Stimulated activated CD8-positive, alpha-beta memory T cell treated with anti-CD3 and anti-CD28 coated beads, Interleukin-15, amount 100 ng/mL, for 48 hours (primary cell): ENCODE measurements around the gene JUN.

Source experiments
- DNase-seq, 2 donors: peaks; one replicate each; pipeline ENCODE4 v3.0.0-alpha.2; 2020; ENCODE audit warnings: low read depth in 2 of 2

Gene JUN

GRCh38 chr1:58783090-58783992 lies 506 bp downstream of the JUN start:
- peak; percentile 3 to 12 for DNase-seq

GRCh38 chr1:58782178-58783089 lies 1.4 kb downstream of the JUN start:
- DNase-seq: peak; percentile 50 to 54

DNA sequence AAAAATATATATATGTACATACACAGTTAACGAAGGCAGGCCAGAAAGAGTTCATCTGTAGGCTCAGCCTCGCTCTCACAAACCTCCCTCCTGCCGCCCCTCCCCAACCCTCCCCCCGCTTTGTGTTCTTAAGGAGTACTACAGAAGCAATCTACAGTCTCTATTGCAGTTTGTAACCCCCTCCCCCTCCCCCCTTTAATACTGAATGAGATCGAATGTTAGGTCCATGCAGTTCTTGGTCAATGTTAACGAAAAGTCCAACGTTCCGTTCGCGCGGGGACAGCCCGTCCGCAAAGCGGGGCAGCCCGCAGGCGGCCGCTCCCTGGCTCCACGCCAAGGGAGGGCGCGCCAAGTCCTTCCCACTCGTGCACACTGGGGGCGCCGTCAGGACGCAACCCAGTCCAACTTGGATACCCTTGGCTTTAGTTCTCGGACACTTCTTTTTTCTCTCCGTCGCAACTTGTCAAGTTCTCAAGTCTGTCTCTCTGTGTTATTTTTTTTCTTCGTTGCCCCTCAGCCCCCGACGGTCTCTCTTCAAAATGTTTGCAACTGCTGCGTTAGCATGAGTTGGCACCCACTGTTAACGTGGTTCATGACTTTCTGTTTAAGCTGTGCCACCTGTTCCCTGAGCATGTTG lies 2.2 kb downstream of the JUN start:
- peak; percentile 14 to 32 for DNase-seq

DNA sequence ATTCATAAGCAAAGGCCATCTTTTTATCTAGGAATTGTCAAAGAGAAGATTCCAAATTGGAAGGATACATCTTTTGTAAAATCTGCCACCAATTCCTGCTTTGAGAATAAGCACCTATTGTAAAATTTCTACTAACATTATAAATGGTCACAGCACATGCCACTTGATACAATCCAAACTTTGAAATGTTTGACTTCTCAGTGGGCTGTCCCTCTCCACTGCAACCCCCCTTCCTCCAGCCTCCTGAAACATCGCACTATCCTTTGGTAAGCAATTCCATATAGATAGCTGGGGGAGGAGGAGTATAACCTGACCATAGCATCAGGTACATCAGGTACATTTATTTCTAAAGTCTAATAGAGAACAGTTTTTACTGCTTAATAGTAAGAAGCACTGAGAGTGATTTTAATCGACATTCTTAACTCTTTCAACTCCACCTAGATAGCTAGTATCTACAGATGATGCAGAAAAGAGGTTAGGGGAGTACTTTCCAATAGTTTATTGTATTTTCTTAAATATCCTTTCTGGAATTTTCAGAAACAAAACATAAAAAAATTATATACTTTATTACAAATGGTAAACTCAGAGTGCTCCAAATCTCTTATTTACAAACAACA lies 2.9 kb downstream of the JUN start:
- no peak for DNase-seq

- no peak for DNase-seq
Observed at GRCh38 chr1:58780411-58780810, 3.4 kb downstream of the JUN start.

GRCh38 chr1:58779801-58780382 lies 4.0 kb downstream of the JUN start:
- DNase-seq: no peak

DNA sequence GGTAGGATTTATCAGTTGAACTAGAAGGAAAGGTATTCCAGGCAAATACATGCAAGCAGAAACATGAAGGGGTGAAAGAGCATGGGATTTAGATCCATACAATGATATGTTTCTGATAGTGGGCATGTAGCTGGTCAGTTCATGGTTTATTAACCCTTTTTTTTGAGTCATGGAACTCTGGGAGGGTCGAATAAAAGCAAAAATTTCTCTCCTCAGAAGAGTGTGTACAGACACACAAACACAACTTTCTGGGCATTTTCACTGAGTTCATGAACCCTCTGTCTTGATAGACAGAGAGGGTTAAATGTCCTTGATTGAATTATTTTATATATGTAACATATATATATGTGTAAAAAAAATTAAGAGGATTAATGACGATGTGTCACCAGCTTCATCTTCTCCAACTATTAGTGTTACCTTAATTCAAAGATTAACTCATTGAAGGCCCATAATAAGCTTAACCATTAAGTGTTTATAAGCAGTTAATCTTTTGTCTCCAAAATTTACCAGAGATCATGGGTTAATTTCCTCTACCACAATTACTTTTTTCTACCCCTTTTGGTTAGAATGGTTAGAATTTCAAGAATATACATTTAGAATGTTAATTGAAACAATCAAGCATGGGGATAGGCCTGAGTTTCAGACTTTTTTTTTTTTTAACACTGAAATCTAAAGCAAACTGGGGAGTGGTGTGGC lies 4.6 kb downstream of the JUN start:
- no peak for DNase-seq

GRCh38 chr1:58778385-58779000 lies 5.4 kb downstream of the JUN start:
- DNase-seq: no peak

DNA sequence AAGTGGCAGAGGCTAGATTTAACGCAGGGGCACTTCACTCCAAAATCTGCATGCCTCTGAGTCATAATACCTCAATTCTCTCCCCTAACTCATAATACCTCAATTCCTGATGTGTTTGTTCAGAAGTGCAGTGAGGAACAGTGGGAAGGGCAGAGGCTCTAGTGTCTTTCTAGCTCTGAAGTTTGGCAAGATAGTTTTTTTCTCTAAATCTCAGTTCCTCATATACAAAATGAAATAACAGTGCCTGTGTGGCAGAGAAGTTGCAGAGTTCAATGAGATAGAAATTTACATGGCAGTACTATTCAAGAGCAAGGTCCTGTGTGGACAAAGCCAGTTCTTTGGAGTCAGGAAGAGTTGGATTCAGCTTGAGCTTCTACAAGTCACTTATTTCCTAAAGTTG lies 9.8 kb downstream of the JUN start:
- no peak for DNase-seq

DNA sequence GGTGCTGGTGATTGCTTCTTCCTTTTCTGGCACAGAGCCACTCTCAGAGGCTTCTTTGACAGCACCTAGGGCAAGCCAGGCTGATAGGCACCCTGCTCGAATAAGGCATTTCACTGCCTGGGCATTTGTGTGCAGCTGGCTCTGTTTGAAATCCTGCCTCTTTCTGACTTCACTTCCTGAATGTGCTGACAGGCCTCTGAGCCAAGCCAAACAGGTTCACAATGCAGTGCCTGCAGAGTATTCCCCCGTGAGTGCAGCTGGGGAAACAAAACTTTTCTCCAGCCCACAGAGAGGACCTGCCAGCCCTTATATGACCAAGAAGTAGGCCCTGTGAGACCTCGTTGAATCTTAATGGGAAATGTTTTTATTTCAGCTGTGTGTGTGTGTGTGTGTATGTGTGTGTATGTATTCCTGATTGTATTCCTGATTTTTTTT lies 10.4 kb downstream of the JUN start:
- no peak for DNase-seq

DNA sequence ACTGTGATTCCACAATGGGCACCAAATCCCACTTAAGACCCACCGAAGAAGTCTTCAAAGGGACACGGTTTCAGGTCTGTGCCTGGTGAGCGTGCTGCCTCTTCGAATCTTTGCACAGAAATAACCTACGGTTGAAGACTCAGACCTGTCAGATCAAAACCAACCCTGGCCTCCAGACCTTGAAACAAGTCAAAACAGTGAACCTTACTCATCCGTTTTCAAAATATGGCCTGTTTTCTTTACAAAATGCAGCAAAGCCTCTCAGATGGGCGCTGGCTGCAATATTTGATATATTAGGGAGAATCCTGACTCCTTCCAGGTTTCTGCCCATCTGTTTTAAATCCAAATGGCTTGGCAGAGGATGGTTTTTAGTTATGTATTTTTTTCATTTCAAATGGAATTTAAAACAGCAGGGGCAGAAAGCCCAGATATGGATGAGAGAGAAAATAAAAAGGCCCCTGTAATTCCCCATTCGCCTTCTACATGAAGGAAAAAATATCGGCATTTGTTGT lies 14.0 kb downstream of the JUN start:
- no peak for DNase-seq

DNA sequence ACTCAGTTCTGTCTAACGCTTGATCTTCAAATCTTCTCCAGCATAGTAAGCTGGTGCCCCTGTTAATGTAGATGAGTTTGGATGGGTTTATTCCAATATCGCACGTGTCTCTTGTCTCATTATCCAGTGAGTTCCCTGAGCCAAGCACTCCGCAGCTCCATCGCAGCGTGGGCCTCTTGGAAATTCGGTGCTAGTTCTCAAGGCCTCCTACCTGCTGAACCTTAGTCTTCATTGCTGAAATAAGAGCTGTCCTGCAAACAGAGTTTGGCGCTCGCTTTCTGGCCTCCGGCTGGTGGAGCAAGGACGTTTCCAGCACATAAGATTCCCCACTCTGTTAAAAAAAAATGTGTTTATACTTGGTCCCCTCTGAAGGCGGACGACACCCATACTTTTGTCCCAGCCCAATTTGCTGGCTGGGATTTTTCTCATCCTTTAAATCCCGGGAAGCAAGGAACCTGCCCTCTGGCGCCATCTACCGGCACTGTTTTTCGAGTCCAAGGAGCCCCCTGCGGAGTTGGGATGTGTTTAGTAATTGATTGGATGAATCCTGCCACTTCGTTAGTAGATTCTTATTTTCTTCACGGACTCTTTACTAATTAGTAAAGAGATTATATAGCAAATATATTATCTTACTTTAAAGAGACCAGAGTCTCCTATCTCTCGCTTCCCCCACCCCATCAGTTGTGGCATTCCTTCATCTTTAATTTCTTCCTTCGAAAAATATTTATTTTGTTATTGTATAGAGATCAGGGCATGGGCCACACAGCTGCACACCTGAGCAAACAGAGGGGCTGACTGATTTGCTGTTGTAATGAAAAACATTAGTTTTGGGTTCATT lies 14.7 kb downstream of the JUN start:
- DNase-seq: no peak

- DNase-seq: no peak
Observed at GRCh38 chr1:58768191-58768731, 15.6 kb downstream of the JUN start.

- DNase-seq: no peak
Observed at GRCh38 chr1:58767143-58767542, 16.7 kb downstream of the JUN start.

DNA sequence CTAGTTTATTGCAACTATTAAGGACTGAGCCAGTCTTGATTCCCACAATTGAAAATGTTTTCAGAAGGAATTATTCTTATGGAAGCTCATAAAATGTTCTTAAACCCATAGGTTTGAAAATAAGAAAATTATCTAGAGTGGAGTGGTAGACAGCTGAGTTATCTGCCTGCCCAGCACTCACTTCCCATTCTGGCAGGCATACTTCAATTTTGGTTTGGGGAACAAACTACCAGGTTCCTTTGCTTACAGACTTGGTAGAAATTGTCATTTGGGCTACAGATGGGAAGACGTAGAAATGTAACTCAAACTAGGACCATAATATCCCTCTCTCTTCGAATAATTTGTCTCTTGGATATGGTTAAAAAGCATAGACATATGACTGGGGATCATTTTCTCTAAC lies 18.4 kb downstream of the JUN start:
- no peak for DNase-seq

- no peak for DNase-seq
Observed at GRCh38 chr1:58765006-58765405, 18.8 kb downstream of the JUN start.

DNA sequence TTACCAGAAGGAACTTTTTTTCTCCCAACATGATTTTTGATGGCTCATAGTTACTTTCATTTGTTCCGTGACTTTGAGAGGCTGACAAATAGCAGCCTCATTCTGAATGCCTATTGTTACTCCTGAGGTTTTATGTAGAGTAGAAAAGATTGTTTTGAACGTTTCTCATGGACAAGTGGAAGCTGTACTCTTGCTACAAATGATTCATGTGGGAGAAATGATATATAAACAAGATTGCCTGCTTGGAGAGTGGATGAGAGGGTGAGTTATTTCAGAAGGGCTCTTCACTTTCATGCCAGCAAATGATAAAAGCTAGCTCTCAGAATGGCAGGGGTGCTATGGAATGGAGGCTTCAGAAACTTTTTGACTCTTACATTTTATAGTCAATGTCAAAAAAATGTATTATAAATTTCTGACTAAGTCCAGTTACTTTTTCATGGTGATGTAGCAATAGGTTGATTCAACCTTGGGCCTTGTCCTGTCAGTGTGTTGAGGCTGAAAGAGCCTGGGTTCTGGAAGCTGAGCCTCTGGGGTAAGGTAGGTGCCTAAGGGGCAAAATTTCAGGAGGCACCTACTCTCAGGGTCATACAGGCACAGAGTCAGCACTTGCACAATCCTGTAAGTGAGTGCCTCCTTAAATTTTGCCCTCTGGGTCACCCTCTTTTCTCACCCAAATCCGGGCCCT lies 19.4 kb downstream of the JUN start:
- DNase-seq: no peak

DNA sequence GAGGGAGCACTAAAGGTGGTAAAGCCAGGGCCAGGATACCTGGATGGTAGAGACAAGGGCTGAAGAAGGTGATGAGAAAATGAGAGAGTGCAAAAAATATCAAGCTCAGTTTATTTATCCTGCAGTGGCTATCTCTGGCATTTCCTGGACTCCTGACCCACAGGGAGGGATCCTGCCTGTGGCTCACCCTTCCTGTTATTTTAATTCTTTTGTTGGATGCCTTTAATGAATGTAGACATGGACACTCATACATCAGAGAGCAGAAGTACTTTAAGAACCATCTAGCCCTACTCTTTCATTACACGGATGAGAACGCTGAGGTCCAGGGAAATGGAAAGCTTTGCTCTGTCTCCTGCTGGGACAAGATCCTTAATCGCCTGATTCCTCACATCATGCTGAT lies 20.6 kb downstream of the JUN start:
- DNase-seq: no peak
